RWPE2 (cell line): Measurements from ENCODE around the gene IMPG2.
"Not testable (repeated sequence)": the region's sequence is repeated elsewhere in the genome, so short reads cannot be mapped to it uniquely, and the experiment has no call there.

ENCODE experiments used
- ATAC-seq: fragments of 200-7000 bp; cut with Tn5 transposase; 3 replicates; pipeline ENCODE4 v1.9.1; 2021; ENCODE audit warnings: low read depth
- DNase-seq: peaks from one replicate; pipeline ENCODE4 v3.0.0-alpha.2; 2020; ENCODE audit warnings: low spot score
- H3K27ac ChIP-seq: fragments of 450-650 bp; 2 replicates; pipeline ENCODE4 v1.5.1; 2017; ENCODE audit warnings: mild to moderate bottlenecking; ENCODE audit not compliant: poor library complexity, severe bottlenecking
- H3K27me3 ChIP-seq: fragments of 250-450 bp; sonication (Bioruptor Pico); 2 replicates; pipeline ENCODE4 v1.5.1; 2021; ENCODE audit warnings: mild to moderate bottlenecking, moderate library complexity; ENCODE audit not compliant: insufficient read depth, poor library complexity, severe bottlenecking
- H3K36me3 ChIP-seq: fragments of 250-450 bp; sonication (Bioruptor Pico); 2 replicates; pipeline ENCODE4 v1.5.1; 2020; ENCODE audit warnings: low read depth, mild to moderate bottlenecking, moderate library complexity
- H3K4me1 ChIP-seq: fragments of 250-450 bp; sonication (Bioruptor Pico); 2 replicates; pipeline ENCODE4 v1.5.1; 2021; ENCODE audit warnings: mild to moderate bottlenecking, moderate library complexity; ENCODE audit not compliant: insufficient read depth, poor library complexity, severe bottlenecking
- H3K4me3 ChIP-seq: fragments of 250-450 bp; sonication (Bioruptor Pico); 2 replicates; pipeline ENCODE4 v1.5.1; 2021; ENCODE audit warnings: mild to moderate bottlenecking, moderate library complexity; ENCODE audit not compliant: severe bottlenecking
- H3K9me3 ChIP-seq: fragments of 250-450 bp; sonication (Bioruptor Pico); 2 replicates; pipeline ENCODE4 v1.5.1; 2021; ENCODE audit warnings: mild to moderate bottlenecking, moderate library complexity; ENCODE audit not compliant: severe bottlenecking
- TF ChIP-seq, protein P1 (sequence below): fragments of 450-650 bp; IDR thresholded peaks from one replicate; pipeline ENCODE4 v1.5.1; 2017; ENCODE audit warnings: mild to moderate bottlenecking, moderate library complexity; ENCODE audit not compliant: poor library complexity, severe bottlenecking

The IMPG2 gene

DNA sequence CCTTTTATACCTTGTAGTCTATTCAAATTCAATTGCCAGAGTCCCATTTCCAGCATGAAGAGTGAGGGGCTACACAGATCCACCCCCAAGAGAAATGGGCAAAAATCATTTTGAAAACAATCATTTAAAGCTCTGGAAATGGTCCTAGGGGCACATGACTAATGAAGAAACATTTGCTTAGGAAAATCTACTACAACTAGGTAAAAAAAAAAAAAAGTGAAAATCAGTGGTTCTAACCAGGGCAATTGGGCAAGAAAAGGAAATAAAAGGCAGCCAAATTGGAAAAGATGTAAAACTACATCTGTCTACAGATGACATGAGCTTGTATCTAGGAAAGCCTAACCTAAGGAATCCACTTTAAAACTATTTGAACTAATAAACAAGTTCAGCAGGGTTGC lies 9.4 kb downstream of the IMPG2 start:
- no peaks in the 10 kb centered on the region for H3K36me3 ChIP-seq
- TF ChIP-seq, protein P1, sequence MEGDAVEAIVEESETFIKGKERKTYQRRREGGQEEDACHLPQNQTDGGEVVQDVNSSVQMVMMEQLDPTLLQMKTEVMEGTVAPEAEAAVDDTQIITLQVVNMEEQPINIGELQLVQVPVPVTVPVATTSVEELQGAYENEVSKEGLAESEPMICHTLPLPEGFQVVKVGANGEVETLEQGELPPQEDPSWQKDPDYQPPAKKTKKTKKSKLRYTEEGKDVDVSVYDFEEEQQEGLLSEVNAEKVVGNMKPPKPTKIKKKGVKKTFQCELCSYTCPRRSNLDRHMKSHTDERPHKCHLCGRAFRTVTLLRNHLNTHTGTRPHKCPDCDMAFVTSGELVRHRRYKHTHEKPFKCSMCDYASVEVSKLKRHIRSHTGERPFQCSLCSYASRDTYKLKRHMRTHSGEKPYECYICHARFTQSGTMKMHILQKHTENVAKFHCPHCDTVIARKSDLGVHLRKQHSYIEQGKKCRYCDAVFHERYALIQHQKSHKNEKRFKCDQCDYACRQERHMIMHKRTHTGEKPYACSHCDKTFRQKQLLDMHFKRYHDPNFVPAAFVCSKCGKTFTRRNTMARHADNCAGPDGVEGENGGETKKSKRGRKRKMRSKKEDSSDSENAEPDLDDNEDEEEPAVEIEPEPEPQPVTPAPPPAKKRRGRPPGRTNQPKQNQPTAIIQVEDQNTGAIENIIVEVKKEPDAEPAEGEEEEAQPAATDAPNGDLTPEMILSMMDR = no peak
- H3K4me3 ChIP-seq = no peak overlapping the region
- H3K4me1 ChIP-seq = no peaks in the 10 kb centered on the region
- no peak overlapping the region for H3K27ac ChIP-seq
- H3K27me3 ChIP-seq = no peaks in the 10 kb centered on the region
- H3K9me3 ChIP-seq = peaks cover 2% of the 10 kb centered on the region
- no peak for DNase-seq
- ATAC-seq = no peak

DNA sequence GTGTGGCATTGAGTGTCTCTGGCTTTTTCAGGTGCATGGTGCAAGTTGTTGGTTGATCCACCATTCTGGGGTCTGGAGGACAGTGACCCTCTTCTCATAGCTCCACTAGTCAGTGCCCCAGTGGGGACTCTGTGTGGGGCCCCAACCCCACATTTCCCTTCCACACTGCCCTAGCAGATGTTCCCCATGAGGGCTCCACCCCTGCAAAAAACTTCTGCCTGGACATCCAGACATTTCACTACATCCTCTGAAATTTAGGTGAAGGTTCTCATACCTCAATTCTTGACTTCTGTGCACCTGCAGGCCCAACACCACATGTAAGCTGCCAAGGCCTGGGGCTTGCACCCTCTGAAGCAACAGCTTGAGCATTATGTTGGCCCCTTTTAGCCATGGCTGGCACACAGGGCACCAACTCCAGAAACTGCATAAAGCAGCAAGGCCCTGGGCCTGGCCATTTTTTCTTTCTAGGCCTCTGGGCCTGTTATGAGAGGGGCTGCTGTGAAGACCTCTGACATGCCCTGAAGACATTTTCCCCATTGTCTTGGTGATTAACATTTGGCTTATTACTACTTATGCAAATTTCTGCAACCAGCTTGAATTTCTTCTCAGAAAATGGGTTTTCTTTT lies 12.1 kb downstream of the IMPG2 start:
- not testable (repeated sequence) for H3K9me3 ChIP-seq, H3K27me3 ChIP-seq, DNase-seq, H3K4me1 ChIP-seq, H3K36me3 ChIP-seq, H3K27ac ChIP-seq, ATAC-seq, H3K4me3 ChIP-seq

DNA sequence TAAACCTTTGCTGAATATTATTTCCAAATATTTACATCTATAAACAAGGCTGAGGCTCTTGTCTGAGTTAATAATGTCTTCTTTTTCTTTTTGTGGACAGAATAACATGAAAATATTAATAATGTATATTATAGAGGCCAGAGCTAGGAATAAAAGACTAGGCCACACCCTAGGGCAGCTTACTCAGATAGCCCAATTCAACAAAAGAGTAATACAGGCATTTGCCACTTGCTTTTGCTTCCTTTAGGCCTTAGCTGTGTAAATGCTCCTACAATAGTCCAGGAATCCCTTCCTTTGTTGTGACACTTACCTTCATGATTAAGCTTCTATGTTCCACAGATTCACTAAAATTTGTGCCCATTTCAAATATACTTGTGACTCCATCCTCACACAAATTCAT lies 16.5 kb downstream of the IMPG2 start:
- DNase-seq = no peak
- H3K4me3 ChIP-seq = no peak overlapping the region
- ATAC-seq = no peak
- no peaks in the 10 kb centered on the region for H3K27me3 ChIP-seq
- peaks cover 4% of the 10 kb centered on the region for H3K4me1 ChIP-seq
- TF ChIP-seq, protein P1 = no peak
- peaks cover 2% of the 10 kb centered on the region for H3K9me3 ChIP-seq
- H3K27ac ChIP-seq = no peak overlapping the region
- H3K36me3 ChIP-seq = no peaks in the 10 kb centered on the region

DNA sequence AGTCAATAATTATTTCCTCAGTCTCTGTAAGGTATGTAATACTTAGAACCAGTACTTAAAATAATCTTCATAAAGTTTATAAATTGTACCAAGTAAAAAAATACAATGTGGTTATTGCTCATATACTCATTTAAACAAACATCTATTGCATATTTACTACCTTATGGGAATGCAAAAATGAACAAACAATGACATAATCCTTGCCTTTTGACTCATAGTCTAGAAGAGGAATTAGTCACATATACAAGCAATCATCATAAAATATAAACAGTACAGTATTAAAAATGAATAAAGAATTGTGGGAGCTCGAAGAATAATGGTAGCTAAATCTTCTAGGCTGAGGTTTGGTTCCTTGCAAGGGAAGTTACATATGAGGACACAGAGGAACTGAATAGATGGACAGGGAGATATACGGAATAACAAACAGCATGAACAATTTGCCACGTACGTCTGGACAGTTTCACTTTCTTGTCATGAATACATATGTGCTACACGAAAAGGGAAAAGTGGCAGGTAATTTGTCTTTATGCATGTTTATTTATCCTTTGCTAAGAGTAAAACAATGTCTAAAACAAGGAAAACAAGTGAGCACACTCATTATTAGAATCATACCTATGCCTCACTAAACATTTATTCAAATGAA lies 17.2 kb downstream of the IMPG2 start:
- DNase-seq (no peak), ATAC-seq (peak; percentile 61; the same call in 2 of the 3 replicates)
- no peak overlapping the region for H3K4me3 ChIP-seq
- H3K9me3 ChIP-seq = no peaks in the 10 kb centered on the region
- H3K4me1 ChIP-seq = peaks cover 4% of the 10 kb centered on the region
- H3K27me3 ChIP-seq = no peaks in the 10 kb centered on the region
- H3K27ac ChIP-seq = no peak overlapping the region
- no peaks in the 10 kb centered on the region for H3K36me3 ChIP-seq
- TF ChIP-seq, protein P1 = no peak

DNA sequence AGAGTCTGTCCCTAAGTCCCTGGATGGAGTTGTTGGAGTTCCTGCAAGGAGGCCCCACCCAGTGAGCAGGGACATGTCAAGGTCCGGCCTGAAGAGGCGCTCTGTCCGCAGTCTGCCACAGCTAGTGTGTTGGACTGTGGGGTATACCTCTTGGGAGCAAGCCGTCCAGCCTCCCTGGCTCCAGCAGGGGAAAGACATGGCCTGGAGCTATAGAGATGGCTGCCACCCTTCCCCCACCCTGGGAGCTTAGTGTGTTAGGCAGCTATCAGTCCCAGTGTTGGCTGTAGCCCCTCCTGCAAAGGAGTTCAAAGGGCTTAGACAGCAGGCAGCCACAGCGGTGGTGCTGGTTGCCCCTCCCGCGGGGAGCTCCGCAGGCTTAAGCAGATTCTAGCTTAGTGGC lies 20.3 kb downstream of the IMPG2 start:
- Histone ChIP-seq H3K4me1 (peaks cover 4% of the 10 kb centered on the region), H3K27ac (no peak overlapping the region), H3K4me3 (no peak overlapping the region), H3K9me3 (no peaks in the 10 kb centered on the region), H3K27me3 (no peaks in the 10 kb centered on the region), H3K36me3 (no peaks in the 10 kb centered on the region)
- DNase-seq (no peak), ATAC-seq (no peak)
- TF ChIP-seq, protein P1 = no peak
